NCI-H2196 (cell line): ENCODE data around the gene WBP4.
"Not testable (repeated sequence)": the region's sequence is repeated elsewhere in the genome, so short reads cannot be mapped to it uniquely, and the experiment has no call there.

ENCODE experiments used
- DNase-seq: peaks from one replicate; lab custom pipeline; 2025; ENCODE audit not compliant: unreplicated experiment; lab: John Stamatoyannopoulos, UW

Gene WBP4

DNA sequence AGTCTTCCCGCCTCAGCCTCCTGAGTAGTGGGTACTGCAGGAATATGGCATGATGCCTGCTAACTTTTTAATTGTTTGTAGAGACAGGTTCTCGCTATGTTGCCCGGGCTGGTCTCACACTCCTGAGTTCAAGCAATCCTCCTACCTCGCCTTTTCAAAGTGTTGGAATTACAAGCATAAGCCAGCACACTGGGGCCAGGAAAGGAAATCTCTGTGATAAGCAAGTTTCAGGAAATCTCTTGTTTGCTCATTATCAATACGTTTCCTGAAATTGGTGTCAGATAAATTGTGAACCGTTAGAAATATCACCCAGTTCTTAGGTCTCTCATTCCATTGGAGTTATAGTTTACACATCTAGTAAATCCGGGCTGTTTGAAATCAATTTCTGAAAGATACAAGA is 14.2 kb downstream of the WBP4 start:
- DNase-seq = no peak

DNA sequence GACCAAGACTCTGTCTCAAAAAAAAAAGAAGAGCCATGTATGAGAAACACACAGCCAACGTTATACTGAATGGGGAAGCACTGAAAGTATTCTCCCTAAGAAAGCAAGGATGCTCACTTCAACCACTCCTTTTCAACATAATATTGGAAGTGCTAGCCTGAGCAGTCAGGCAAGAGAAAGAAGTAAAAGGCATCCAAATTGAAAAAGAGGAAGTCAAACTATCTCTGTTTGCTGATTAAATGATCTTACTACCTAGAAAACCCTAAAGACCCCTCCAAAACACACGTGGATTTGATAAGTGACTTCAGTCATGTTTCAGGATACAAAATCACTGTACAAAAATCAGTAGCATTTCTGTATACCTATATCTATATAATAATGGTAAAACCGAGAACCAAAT is 16.2 kb downstream of the WBP4 start:
- no peak for DNase-seq

DNA sequence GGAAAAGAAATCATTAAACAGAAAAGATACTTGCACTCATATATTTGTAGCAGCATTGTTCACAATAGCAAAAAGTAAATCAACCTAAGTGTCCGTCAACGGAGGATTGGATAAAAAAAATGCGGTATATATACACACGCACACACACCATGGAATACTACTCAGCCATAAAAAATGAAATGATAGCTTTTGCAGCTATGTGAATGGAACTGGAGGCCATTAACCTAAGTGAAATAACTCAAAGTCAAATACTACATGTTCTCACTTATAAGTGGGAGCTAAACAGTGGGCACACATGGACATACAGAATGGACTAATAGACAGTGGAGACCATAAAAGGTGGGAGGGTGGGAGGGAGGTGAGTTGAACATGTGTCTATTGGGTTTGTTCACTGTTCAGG is 18.4 kb downstream of the WBP4 start:
- DNase-seq = no peak

DNA sequence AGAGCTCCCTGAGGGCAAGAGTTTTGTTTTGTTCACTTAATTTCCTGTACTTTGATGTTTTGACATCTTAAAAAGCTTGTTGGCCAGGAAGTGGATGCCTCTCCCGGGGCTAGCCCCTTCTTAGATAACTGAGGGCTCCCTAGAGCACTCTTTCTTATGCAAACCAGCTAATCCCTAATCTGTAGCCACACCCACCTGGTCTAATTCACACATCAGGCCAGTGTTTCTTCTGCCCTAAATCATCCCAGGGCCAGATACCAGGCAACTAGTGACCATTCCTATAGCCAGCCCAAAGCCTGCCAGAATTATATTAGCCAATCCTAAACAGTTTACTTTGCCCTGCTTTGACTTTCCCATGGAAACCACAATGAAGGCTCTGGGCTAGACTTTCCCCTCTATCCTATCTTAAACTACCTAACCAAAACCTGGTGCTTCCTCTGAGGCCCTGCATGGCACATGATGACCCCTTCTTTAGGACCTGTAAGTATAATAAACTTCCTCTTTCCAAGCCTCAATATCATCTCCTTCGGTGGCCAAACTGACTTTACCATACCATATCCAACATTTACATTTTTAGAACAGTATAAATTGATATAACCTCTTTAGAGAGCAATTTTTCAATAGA is 24.8 kb downstream of the WBP4 start:
- no peak for DNase-seq

DNA sequence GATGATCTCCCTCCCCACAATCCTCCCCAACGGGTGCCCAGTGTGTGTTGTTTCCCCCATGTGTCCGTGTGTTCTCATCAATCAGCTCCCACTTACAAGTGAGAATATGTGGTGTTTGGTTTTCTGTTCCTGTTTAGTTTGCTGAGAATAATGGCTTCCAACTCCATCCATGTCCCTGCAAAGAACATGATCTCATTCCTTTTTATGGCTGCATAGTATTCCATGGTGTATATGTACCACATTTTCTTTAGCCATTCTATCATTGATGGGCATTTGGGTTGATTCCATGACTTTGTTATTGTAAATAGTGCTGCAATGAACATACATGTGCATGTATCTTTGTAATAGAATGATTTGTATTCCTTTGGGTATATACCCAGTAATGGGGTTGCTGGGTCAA is 34.4 kb downstream of the WBP4 start:
- DNase-seq = not testable (repeated sequence)

DNA sequence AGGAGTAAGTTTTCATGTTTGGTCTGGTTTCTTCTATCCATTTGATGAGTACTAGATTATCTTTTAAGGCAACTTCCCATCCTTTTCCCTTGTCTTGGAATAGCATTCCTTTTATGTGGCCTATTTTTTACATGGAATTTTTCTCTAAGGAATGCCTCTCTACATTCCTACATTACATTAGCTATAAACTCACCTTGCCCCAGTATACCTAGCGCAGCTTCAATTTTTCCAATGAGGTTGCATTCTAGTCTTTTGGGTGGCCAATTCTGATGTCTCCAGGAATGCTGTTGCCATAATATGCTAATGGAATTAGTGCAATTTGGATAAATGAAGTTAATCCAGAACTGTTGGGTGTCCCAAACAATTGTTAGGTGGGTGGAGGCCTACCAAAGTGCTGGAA is 37.5 kb downstream of the WBP4 start:
- no peak for DNase-seq

DNA sequence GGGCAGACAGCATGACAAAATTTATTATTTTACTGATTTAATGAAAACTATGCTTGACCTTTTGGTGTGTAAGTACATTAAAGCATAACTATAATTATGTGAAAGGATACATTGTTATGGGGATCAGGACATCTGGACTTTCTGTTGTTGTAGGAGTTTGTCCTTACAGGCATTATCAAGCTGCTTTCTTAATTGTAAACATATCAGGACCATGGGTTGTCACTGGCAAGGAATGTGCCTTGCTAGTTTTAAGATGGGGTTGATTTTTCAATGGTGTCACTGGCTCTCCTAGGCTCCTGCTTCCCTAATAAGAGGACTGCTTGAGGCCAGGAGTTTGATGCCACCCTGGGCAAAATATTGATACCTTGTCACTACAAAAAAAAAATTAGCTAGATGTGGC is 38.7 kb downstream of the WBP4 start:
- no peak for DNase-seq

DNA sequence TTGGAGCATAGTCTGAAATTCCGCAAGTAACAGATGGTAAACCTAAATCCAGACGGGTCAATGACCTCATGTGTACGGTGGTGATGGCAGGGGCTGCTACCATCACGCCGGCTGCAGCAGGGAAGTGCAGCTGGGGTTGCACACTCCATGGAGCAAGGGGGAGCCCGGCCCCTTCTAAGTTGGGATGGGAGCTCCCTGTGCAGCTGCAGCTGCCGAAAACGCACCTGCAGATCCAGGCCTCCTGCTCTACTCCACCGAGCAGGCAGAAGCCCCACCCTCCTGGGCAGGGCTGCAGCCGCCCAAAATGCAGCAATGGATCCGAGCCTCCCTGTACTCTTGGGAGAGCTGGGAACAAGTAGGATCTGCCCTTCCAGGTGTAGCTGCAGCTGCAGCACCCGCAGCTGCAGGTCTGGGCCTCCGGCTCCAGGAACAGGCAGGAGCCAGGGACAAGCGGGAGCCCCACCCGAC is 45.8 kb downstream of the WBP4 start:
- no peak for DNase-seq

DNA sequence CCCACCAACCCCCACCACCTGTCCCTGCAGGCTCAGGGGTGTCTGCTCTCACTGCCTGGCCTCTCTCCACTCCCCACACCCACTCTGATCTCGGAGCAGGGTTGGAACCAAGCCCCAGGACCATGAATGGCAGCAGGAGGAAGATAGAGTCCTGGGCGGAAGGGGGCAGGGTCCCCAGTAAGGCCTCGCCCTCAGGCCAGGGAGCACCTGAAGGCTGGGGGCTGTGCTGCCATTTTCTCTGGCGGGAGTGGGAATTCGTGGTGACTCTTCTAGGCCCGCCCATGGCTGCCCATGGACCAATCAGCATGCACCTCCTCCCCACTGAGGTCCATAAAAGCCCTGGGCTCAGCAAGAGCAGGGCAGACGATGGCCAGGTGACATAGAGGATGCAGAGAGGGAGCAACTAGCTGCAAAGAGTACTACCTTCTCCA is 46.3 kb downstream of the WBP4 start:
- no peak for DNase-seq

DNA sequence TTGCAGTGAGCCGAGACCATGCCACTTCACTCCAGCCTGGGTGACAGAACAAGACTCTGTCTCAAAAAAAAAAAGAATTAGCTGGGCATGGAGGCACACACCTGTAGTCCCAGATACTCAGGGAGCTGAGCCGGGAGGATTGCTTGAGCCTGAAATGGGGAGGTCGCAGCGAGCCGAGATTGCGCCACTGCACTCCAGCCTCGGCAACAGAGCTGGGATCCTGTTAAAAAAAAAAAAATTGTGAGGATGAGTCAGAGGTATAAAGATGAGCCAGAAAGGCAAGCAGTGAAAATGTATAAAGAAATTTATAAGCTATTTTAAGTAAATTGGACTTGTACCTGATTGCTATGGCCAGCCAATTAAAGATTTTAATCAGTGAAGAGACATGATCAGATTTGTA is 50.1 kb downstream of the WBP4 start:
- no peak for DNase-seq

DNA sequence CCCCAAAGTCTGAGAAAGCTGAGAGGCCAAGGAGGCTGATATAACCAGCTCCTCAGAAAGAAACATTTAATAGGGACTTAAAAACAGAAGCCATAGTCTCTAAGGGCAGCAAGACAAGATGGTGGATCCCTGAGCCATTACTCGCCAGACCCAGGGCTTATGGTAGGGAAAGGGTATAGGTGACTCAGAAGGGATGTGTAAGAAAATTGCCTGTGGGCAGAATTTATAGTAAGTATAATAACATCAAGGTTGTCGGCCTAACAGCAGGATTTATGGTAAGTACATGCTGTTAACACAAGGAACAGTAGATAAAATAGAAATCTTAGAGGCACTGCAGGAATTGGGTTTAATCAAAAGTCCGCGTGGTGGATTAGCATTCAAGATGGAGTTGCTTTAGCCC is 56.6 kb downstream of the WBP4 start:
- DNase-seq = no peak

DNA sequence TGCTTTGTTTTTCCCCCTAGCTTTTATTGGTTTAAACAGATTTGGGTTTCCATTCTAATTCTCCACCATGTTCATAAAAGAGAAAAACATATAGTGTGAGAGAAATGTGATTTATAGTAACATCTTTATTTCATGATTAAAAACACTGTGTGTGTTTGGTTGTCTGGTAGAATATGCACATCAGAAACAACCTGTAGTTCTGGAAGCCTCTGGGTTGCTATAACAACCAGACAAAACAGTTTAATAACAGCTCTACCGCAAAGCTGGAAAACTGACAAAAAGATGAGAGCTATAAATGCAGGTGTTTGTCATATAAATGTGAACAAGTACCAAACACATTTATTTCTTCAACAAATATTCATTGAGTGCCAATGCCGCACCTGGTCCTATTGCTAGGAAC is 61.5 kb downstream of the WBP4 start:
- DNase-seq = peak; percentile 54

DNA sequence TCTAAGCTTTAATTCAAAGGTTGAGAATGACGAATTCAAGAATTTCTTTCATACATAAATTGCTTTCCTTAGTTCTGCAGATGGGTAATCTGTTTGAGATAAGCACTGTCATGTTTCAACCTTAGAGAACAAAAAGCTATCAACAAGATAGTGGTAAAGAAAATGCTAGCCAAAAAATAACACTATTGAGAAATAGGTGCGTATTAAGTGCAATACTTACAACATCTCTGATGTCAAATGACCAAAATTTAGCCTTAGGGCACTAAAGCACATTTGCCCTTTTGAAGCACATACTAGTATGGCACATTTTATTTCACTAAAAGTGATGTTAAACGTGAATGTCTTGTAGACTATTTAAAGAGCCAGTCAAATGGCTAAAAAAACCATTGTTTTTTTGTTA is 66.4 kb downstream of the WBP4 start:
- DNase-seq = no peak

DNA sequence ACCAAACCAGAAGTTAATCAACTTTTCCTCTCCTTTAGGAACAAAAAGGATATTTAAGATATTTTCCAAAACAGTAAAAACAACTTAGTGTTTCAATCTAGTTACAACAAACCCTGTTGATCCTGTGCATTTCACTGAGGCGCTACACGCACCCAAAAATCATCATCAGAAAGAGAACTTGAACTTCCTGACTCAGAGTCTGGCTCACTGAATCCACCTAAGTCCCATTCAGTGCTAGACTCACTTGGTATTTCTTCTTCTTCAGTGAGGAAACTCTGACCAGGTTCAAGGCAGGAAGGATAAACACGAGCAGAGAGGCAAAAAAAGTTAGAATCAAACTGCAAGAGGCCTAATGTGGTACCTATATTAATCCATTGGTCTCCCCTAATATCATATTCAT is 69.0 kb downstream of the WBP4 start:
- no peak for DNase-seq

DNA sequence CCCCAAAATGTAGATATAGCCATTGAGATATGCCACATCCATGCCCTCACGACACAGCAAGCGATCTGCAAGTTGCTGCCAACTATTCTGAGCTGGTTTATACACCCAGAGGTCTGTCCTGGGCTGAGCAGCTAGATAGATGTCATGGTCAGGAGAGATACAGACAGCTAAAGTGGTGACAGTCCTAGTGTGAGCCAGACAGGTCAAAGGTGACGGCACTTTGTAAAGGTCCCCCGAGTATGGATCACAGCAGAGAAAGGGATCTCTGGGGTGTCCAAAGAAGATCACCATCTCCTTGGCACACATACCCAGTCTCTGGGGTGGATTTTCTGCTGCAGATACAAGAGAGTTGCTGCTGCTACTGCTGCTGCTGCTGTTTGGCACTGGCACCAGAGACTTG is 69.9 kb downstream of the WBP4 start:
- not testable (repeated sequence) for DNase-seq

DNA sequence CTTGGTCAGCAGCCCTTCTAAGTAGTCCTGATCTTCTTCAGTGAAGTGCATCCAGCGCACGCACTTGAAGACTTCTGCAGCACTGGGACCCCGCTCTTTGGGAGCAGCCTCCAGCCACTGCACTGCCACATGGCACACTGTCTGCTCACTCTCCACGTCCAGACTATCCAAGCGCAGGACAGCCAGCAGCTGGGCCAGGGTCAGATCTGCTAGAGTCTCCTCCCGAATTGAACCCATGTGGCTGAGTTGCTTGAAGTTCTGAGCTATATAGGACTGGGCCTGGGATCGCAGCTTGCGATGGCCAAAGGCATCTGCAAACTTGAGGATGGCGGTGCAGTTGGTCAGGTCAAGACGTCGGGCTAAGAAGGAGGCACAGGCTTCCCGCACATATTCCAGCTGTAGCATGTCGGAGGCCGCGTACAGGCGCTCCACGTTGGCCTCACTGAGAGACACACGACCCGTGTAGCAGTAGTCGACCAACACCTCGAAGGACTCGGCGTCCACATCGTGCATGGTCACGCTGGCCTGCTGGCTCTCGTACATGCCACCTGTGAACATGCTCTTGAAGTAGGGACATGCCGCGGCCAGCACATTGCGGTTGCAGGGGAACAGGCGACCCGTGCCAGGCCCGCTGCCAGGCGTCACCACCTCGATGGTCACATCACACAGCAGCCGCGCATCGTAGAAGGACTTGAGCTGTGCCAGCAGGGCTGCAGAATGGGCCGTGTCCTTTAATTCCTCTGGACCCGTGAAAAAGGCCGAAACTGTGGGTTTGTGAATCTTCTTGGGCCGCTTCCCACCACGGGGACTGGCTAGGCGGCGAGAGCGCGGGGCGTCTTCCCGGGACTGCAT is 70.6 kb downstream of the WBP4 start:
- DNase-seq = not testable (repeated sequence)

DNA sequence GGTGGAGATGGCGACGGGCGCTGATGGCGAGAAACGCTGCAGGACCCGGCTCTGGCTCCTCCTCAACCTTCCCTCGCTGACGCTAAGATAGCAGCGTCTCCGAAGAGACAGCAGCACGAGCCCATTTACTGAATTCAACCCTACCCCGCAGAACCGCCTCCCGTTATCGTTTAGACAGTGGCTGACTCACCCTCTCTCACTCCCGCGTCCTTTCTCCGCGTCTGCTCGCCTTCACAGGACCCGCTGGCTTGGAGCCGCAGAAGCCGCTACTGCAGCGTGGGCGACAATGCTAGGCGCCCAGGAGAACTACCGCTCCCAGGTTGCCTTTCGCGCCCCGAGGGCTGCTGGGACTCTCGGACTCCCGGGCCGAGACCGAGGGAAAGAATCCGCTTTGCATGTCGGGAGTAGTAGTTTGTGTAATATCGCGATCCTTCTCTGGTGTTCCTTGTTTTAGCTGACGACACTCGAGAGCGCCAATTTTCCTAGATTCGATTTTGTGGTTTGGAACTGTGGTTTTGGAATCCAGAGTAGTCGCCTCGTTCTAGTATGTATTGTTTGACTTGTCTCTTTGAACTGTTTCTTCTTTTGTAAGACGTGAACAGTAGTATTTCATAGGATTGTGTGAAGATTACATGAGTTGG is 71.3 kb downstream of the WBP4 start, which contains the start of gene KBTBD6:
TSS of gene KBTBD6 (minus strand) at position 291 of the 641 bp plus-strand sequence. CDS start 291 bp downstream, outside the sequence.
- peak; percentile 90 for DNase-seq
